GM21723 (cell line): Measurements from ENCODE around the gene SERPINA3.
"Not testable (repeated sequence)": the region's sequence is repeated elsewhere in the genome, so short reads cannot be mapped to it uniquely, and the experiment has no call there.

Experiments used
- ATAC-seq: cut with Tn5 transposase; IDR thresholded peaks from one replicate; pipeline ENCODE4 v1.9.1; 2021; ENCODE audit warnings: mild to moderate bottlenecking, moderate library complexity; ENCODE audit not compliant: unreplicated experiment

The SERPINA3 gene

GRCh38 chr14:94631050-94631449 lies 18.9 kb downstream of the SERPINA3 start:
- no peak for ATAC-seq

- ATAC-seq, result no peak
Measured at GRCh38 chr14:94631536-94632304, 19.5 kb downstream of the SERPINA3 start.

GRCh38 chr14:94632305-94632590 lies 20.1 kb downstream of the SERPINA3 start:
- no peak for ATAC-seq

- no peak for ATAC-seq
Measured at GRCh38 chr14:94633121-94633520, 20.9 kb downstream of the SERPINA3 start.

- ATAC-seq, result no peak
Measured at GRCh38 chr14:94635154-94635553, 23.0 kb downstream of the SERPINA3 start.

- no peak for ATAC-seq
Measured at GRCh38 chr14:94636744-94637412, 24.7 kb downstream of the SERPINA3 start.

GRCh38 chr14:94637814-94638213 lies 25.6 kb downstream of the SERPINA3 start:
- not testable (repeated sequence) for ATAC-seq

GRCh38 chr14:94638339-94638738 lies 26.1 kb downstream of the SERPINA3 start:
- no peak for ATAC-seq

GRCh38 chr14:94638961-94639817 lies 27.0 kb downstream of the SERPINA3 start:
- no peak for ATAC-seq

- no peak for ATAC-seq
Measured at GRCh38 chr14:94640721-94641631, 28.8 kb downstream of the SERPINA3 start.

- no peak for ATAC-seq
Measured at GRCh38 chr14:94641632-94641955, 29.4 kb downstream of the SERPINA3 start.

GRCh38 chr14:94643316-94644101 lies 31.3 kb downstream of the SERPINA3 start:
- ATAC-seq, result no peak

- no peak for ATAC-seq
Measured at GRCh38 chr14:94644102-94644535, 31.9 kb downstream of the SERPINA3 start.

GRCh38 chr14:94646066-94646465 lies 33.9 kb downstream of the SERPINA3 start:
- no peak for ATAC-seq

- ATAC-seq, result no peak
Measured at GRCh38 chr14:94646481-94646880, 34.3 kb downstream of the SERPINA3 start.

GRCh38 chr14:94648801-94649200 lies 36.6 kb downstream of the SERPINA3 start:
- no peak for ATAC-seq

- ATAC-seq, result no peak
Measured at GRCh38 chr14:94649543-94650443, 37.6 kb downstream of the SERPINA3 start.

- no peak for ATAC-seq
Measured at GRCh38 chr14:94650444-94650775, 38.2 kb downstream of the SERPINA3 start.
